Measurements from ENCODE around the gene BID. TPM values are rescaled to one million over a fixed set of nuclear protein-coding genes. Genes with fewer than 3 reads are reported as not detected.

Gene BID
- total RNA-seq, 4 donors from 2014 or later, result 5.1 to 23.7 (median 9.8) TPM

- DNase-seq, result no peak
- Histone ChIP-seq H3K4me1 (peaks cover 9 to 20% of the 10 kb centered on the region in 2 donors), H3K36me3 (peaks cover 0 to 78% of the 10 kb centered on the region in 2 donors), H3K4me3 (no peak overlapping the region), H3K27me3 (no peaks in the 10 kb centered on the region), H3K9me3 (no peaks in the 10 kb centered on the region), H3K27ac (no peak overlapping the region)
- ATAC-seq, result no peak
- in situ Hi-C loops (cut with MboI; ENCODE audit: low sequenced_read_pairs in 4 of 4) (no loop called here), intact Hi-C loops (cut with DNase I; ENCODE audit: low total_unique reads) (loop anchor here (5.0 kb wide), 1 partner anchor 92 kb away; the partner anchor contains the start of gene BCL2L13)
- TF ChIP-seq POLR2A (IDR thresholded peaks at IDR 0.05) (no peak), CTCF (IDR thresholded peaks at IDR 0.05 in 4 of 5, conservative IDR thresholded peaks at IDR 0.05 in 1 of 5) (no peak)
These were observed 44.7 kb downstream of the BID start for GRCh38 chr22:17729561-17729960.

- peak overlapping the region in 1 of 4 donors; percentile 23 for H3K27ac ChIP-seq
- ATAC-seq, result no peak
- in situ Hi-C loops (cut with MboI; ENCODE audit: low sequenced_read_pairs in 4 of 4), result no loop called here
These were observed 45.5 kb downstream of the BID start for GRCh38 chr22:17728786-17729185.

DNA sequence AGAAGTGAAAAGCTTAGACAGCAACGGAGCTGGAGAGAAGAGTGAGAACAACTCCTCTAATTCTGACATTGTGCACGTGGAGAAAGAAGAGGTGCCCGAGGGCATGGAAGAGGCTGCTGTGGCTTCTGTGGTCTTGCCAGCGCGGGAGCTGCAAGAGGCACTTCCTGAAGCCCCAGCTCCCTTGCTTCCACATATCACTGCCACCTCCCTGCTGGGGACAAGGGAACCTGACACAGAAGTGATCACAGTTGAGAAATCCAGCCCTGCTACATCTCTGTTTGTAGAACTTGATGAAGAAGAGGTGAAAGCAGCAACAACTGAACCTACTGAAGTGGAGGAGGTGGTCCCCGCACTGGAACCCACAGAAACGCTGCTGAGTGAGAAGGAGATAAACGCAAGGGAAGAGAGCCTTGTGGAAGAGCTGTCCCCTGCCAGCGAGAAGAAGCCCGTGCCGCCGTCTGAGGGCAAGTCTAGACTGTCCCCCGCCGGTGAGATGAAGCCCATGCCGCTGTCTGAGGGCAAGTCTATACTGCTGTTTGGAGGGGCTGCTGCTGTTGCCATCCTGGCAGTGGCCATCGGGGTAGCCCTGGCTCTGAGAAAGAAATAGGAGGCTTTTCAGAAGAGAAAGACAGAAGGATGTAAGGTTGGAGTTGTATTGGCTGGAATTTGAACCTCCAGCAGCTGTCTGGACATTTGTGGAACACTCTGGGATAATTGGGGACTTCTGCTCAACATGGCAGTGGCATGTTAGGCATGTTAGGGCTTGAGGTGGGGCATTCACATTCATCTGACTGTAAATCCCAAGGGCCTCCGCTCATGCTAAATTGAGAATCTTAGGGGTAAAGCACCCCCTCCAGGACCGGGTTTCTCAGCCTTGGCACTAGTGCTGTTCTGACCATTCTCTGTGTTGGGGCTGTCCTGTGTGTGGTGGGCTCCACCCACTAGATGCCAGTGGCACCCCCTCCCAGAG is 47.1 kb downstream of the BID start:
- peak overlapping the region in 2 of 4 donors; percentile 46 to 55 for H3K27ac ChIP-seq
- H3K36me3 ChIP-seq, result peaks cover 0 to 57% of the 10 kb centered on the region in 2 donors
- peaks cover 14 to 21% of the 10 kb centered on the region in 2 donors for H3K4me1 ChIP-seq
- no peaks in the 10 kb centered on the region for H3K27me3 ChIP-seq
- DNase-seq (no peak), ATAC-seq (no peak)
- H3K9me3 ChIP-seq, result no peaks in the 10 kb centered on the region
- in situ Hi-C loops (cut with MboI; ENCODE audit: low sequenced_read_pairs in 4 of 4), result no loop called here
- no peak overlapping the region for H3K4me3 ChIP-seq
- TF ChIP-seq POLR2A (IDR thresholded peaks at IDR 0.05) (no peak), CTCF (IDR thresholded peaks at IDR 0.05 in 4 of 5, conservative IDR thresholded peaks at IDR 0.05 in 1 of 5) (no peak)
- intact Hi-C loops (cut with DNase I; ENCODE audit: low total_unique reads), result loop anchor here (5.0 kb wide), 1 partner anchor 90 kb away; the partner anchor contains the start of gene BCL2L13

More at GRCh38 chr22:17728786-17729185, 45.5 kb downstream of the BID start:
- intact Hi-C loops (cut with DNase I; ENCODE audit: low total_unique reads), result loop anchor here (5.0 kb wide), 1 partner anchor 91 kb away; the partner anchor contains the start of gene BCL2L13
- Histone ChIP-seq H3K36me3 (peaks cover 0 to 71% of the 10 kb centered on the region in 2 donors), H3K27me3 (no peaks in the 10 kb centered on the region), H3K4me3 (no peak overlapping the region), H3K4me1 (peaks cover 14 to 21% of the 10 kb centered on the region in 2 donors), H3K9me3 (no peaks in the 10 kb centered on the region)
- no peak for DNase-seq
- TF ChIP-seq POLR2A (IDR thresholded peaks at IDR 0.05), result no peak
- no peak for TF ChIP-seq CTCF (IDR thresholded peaks at IDR 0.05 in 4 of 5, conservative IDR thresholded peaks at IDR 0.05 in 1 of 5)

DNA sequence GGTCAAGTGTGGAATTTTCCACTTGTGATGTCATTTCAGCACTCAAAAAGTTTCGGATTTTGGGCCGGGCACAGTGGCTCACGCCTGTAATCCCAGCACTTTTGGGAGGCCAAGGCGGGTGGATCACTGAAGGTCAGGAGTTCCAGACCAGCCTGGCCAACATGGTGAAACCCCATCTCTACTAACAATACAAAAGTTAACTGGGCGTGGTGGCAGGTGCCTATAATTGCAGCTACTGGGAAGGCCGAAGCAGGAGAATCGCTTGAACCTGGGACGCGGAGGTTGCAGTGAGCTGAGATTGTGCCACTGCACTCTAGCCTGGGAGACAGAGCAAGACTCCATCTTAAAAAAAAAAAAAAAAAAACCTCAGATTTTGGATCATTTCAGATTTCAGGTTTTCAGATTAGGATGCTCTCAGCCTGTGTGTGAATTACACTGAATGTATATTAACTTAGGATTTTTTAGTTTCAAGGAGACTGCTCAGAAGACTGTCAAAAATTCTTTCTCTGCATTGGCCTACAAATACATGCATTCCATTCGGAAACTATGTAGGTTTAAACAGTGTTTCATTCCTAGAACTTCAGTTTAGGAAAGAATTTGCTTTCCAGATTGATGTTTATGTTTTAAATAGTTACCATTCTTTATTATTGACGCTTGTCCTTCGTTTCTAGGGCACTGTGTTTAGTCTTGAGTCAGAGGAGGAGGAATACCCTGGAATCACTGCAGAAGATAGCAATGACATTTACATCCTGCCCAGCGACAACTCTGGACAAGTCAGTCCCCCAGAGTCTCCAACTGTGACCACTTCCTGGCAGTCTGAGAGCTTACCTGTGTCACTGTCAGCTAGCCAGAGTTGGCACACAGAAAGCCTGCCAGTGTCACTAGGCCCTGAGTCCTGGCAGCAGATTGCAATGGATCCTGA is 48.0 kb downstream of the BID start:
- H3K4me1 ChIP-seq, result peaks cover 14 to 21% of the 10 kb centered on the region in 2 donors
- no peaks in the 10 kb centered on the region for H3K9me3 ChIP-seq
- in situ Hi-C loops (cut with MboI; ENCODE audit: low sequenced_read_pairs in 4 of 4), result no loop called here
- H3K27me3 ChIP-seq, result no peaks in the 10 kb centered on the region
- peak overlapping the region; percentile 55 to 84 (median 72) for H3K27ac ChIP-seq
- TF ChIP-seq POLR2A (IDR thresholded peaks at IDR 0.05) (no peak), CTCF (IDR thresholded peaks at IDR 0.05 in 4 of 5, conservative IDR thresholded peaks at IDR 0.05 in 1 of 5) (no peak)
- ATAC-seq (no peak), DNase-seq (no peak)
- H3K4me3 ChIP-seq, result no peak overlapping the region
- peaks cover 0 to 48% of the 10 kb centered on the region in 2 donors for H3K36me3 ChIP-seq
- intact Hi-C loops (cut with DNase I; ENCODE audit: low total_unique reads), result loop anchor here (5.0 kb wide), 1 partner anchor 89 kb away; the partner anchor contains the start of gene BCL2L13

Measured in gastrocnemius medialis (tissue), 4 donors.